SK-N-SH (cell line): Measurements from ENCODE around the gene KCNK15. TPM values are rescaled to one million over a fixed set of nuclear protein-coding genes. Genes with fewer than 3 reads are reported as not detected.

Experiments
- CTCF ChIA-PET: fragments of 300-600, 350-600 bp; formaldehyde crosslinking; extraction: SDS; loops from one replicate; lab custom pipeline; 2021; lab: Yijun Ruan, JAX
- POLR2A ChIA-PET: fragments of 350-600 bp; sonication (Branson Sonifier 250); formaldehyde crosslinking; extraction: SDS; loops from one replicate; lab custom pipeline; 2020; ENCODE audit warnings: antibody characterized with exemption, inconsistent platforms; lab: Yijun Ruan, JAX
- DNase-seq: peaks from one replicate; pipeline ENCODE4 v3.0.0; 2012
- H2AFZ ChIP-seq: fragments of 200-600 bp; sonication (generic); 2 replicates; pipeline ENCODE4 v1.8.1; 2016; ENCODE audit warnings: antibody characterized with exemption, mild to moderate bottlenecking, low read depth
- H3F3A ChIP-seq: fragments of 200-600 bp; sonication (generic); replicated peaks from 2 replicates; pipeline ENCODE3; 2016; ENCODE audit warnings: antibody characterized with exemption, mild to moderate bottlenecking; ENCODE audit not compliant: insufficient read depth
- H3K27ac ChIP-seq, 2 experiments: fragments of 200-500 bp in 1 of 2; fragments of 200-600 bp in 1 of 2; sonication (Bioruptor generic) in 1 of 2; sonication (generic), shearing (Covaris generic) in 1 of 2; 2 replicates each; pipeline versions ENCODE4 v1.5.1 to v1.6.1; 2014 to 2016; ENCODE audit warnings: low read depth in 2 of 2, inconsistent platforms in 1 of 2, low read length in 1 of 2, mild to moderate bottlenecking in 1 of 2, mixed read lengths in 1 of 2
- H3K27me3 ChIP-seq: fragments of 200-600 bp; sonication (generic), shearing (Covaris generic); 2 replicates; pipeline ENCODE4 v1.6.1; 2016; ENCODE audit warnings: mixed run types; ENCODE audit not compliant: insufficient read depth
- H3K36me3 ChIP-seq, 2 experiments: fragments of 200-500 bp in 1 of 2; fragments of 200-600 bp in 1 of 2; sonication (Bioruptor generic) in 1 of 2; sonication (generic) in 1 of 2; replicated peaks in 1 of 2; 2 replicates each; pipeline versions ENCODE3 to v1.5.1; 2014 to 2016; ENCODE audit warnings: low read length in 1 of 2, mild to moderate bottlenecking in 1 of 2; ENCODE audit not compliant: insufficient read depth in 2 of 2, control insufficient read depth in 1 of 2
- H3K4me1 ChIP-seq, 2 experiments: fragments of 200-500 bp in 1 of 2; fragments of 200-600 bp in 1 of 2; sonication (Bioruptor generic) in 1 of 2; sonication (generic), shearing (Covaris generic) in 1 of 2; 2 replicates each; pipeline versions ENCODE4 v1.5.1 to v1.6.1; 2014 to 2016; ENCODE audit warnings: low read depth in 1 of 2, low read length in 1 of 2, mixed run types in 1 of 2; ENCODE audit not compliant: insufficient read depth in 2 of 2, control insufficient read depth in 1 of 2
- H3K4me2 ChIP-seq: fragments of 200-600 bp; sonication (generic), shearing (Covaris generic); 2 replicates; pipeline ENCODE4 v1.6.1; 2017; ENCODE audit warnings: mixed run types
- H3K4me3 ChIP-seq, 2 experiments: fragments of 200-500 bp in 1 of 2; fragments of 200-600 bp in 1 of 2; sonication (Bioruptor generic) in 1 of 2; sonication (generic), shearing (Covaris generic) in 1 of 2; 2 replicates each; pipeline versions ENCODE4 v1.5.1 to v1.8.1; 2014 to 2016; ENCODE audit warnings: low read depth in 2 of 2, inconsistent platforms in 1 of 2, low read length in 1 of 2, mild to moderate bottlenecking in 1 of 2, mixed read lengths in 1 of 2, moderate library complexity in 1 of 2
- H3K79me2 ChIP-seq: fragments of 200-600 bp; sonication (generic); 2 replicates; pipeline ENCODE4 v1.8.1; 2017; ENCODE audit warnings: mild to moderate bottlenecking; ENCODE audit not compliant: insufficient read depth
- H3K9ac ChIP-seq: fragments of 200-600 bp; sonication (generic); 2 replicates; pipeline ENCODE4 v1.6.1; 2017; ENCODE audit warnings: mixed run types
- H3K9me2 ChIP-seq: fragments of 200-600 bp; sonication (generic); 2 replicates; pipeline ENCODE4 v1.6.1; 2017; ENCODE audit warnings: mixed run types
- H3K9me3 ChIP-seq: fragments of 200-600 bp; sonication (generic); 2 replicates; pipeline ENCODE4 v1.6.1; 2017; ENCODE audit warnings: mixed run types, mild to moderate bottlenecking, moderate library complexity
- H4K20me1 ChIP-seq: fragments of 200-600 bp; sonication (generic); 2 replicates; pipeline ENCODE4 v1.6.1; 2017; ENCODE audit warnings: mild to moderate bottlenecking, mixed run types; ENCODE audit not compliant: insufficient read depth
- CHD2 ChIP-seq: fragments of 150-350 bp; IDR thresholded peaks from 2 replicates; pipeline ENCODE4 v1.6.1; 2018; ENCODE audit warnings: low read length; ENCODE audit not compliant: partially characterized antibody
- EZH2phosphoT487 ChIP-seq: fragments of 200-600 bp; sonication (generic); IDR thresholded peaks from 2 replicates; pipeline ENCODE4 v1.6.1; 2017; ENCODE audit warnings: low read depth, mixed run types, mild to moderate bottlenecking, antibody characterized with exemption, moderate library complexity, borderline replicate concordance
- FOSL2 ChIP-seq: IDR thresholded peaks from 2 replicates; pipeline ENCODE4 v1.4.0; 2012; ENCODE audit warnings: low read depth, mild to moderate bottlenecking, moderate library complexity, borderline replicate concordance
- FOXJ3 ChIP-seq: sonication (generic); formaldehyde crosslinking; IDR thresholded peaks from 2 replicates; pipeline ENCODE4 v1.5.1; 2020; ENCODE audit warnings: mild to moderate bottlenecking, missing genetic modification reagents
- GABPA ChIP-seq: IDR thresholded peaks from 2 replicates; pipeline ENCODE4 v1.4.0; 2012; ENCODE audit warnings: low read depth, mild to moderate bottlenecking
- GATA2 ChIP-seq: sonication (generic); formaldehyde crosslinking; IDR thresholded peaks from 2 replicates; pipeline ENCODE4 v1.5.0; 2020; ENCODE audit warnings: mild to moderate bottlenecking, missing genetic modification reagents
- MXI1 ChIP-seq: IDR thresholded peaks from 2 replicates; pipeline ENCODE4 v1.6.1; 2012; ENCODE audit warnings: mild to moderate bottlenecking, low read depth, low read length, improper control_type of control experiment
- NFIC ChIP-seq: IDR thresholded peaks from 2 replicates; pipeline ENCODE4 v1.4.0; 2012; ENCODE audit warnings: borderline replicate concordance
- POLR2AphosphoS5 ChIP-seq: IDR thresholded peaks from 2 replicates; pipeline ENCODE4 v1.6.1; 2012; ENCODE audit warnings: low read depth, low read length
- RFX5 ChIP-seq: IDR thresholded peaks from 2 replicates; pipeline ENCODE4 v1.6.1; 2012; ENCODE audit warnings: mild to moderate bottlenecking, improper control_type of control experiment, low read length
- SIN3A ChIP-seq: IDR thresholded peaks from 2 replicates; pipeline ENCODE4 v1.6.1; 2012; ENCODE audit warnings: low read depth, mild to moderate bottlenecking, low read length, moderate library complexity, borderline replicate concordance
- TEAD4 ChIP-seq: IDR thresholded peaks from 2 replicates; pipeline ENCODE4 v1.4.0; 2012; ENCODE audit warnings: mild to moderate bottlenecking, borderline replicate concordance; ENCODE audit not compliant: insufficient read depth
- WGBS: methylation state at CpG from one replicate; pipeline ENCODE4 v1.1.6; 2017; ENCODE audit warnings: low lambda C conversion rate; 5-methylcytosine and 5-hydroxymethylcytosine counted together
- polyA plus RNA-seq, 3 experiments: library from polyadenylated mRNA; depleted of rRNA; stranded (reverse); fragments of >200 nt; gene quantifications; 2 replicates each; pipeline ENCODE4 v1.2.3, GENCODE V29; 2012
- TF ChIP-seq, protein P1 (sequence below): fragments of 150-350 bp; IDR thresholded peaks from 2 replicates; pipeline ENCODE4 v1.6.1; 2017; ENCODE audit warnings: antibody characterized with exemption, low read length, low read depth, borderline replicate concordance
- TF ChIP-seq, protein P2 (sequence below): IDR thresholded peaks from 2 replicates; pipeline ENCODE4 v1.4.0; 2012; ENCODE audit warnings: low read depth, borderline replicate concordance
- TF ChIP-seq, protein P3 (sequence below): fragments of 150-350 bp; IDR thresholded peaks from 2 replicates; pipeline ENCODE4 v1.6.1; 2016; ENCODE audit warnings: mild to moderate bottlenecking, low read depth, low read length
- TF ChIP-seq, protein P4 (sequence below): IDR thresholded peaks from 2 replicates; pipeline ENCODE4 v1.4.0; 2012; ENCODE audit warnings: low read depth
- TF ChIP-seq, protein P5 (sequence below): IDR thresholded peaks from 2 replicates; pipeline ENCODE4; 2012

The KCNK15 gene
- polyA plus RNA-seq, 1 of the 3 experiments (the other 2 are of a cell fraction) = 0.02 TPM

DNA sequence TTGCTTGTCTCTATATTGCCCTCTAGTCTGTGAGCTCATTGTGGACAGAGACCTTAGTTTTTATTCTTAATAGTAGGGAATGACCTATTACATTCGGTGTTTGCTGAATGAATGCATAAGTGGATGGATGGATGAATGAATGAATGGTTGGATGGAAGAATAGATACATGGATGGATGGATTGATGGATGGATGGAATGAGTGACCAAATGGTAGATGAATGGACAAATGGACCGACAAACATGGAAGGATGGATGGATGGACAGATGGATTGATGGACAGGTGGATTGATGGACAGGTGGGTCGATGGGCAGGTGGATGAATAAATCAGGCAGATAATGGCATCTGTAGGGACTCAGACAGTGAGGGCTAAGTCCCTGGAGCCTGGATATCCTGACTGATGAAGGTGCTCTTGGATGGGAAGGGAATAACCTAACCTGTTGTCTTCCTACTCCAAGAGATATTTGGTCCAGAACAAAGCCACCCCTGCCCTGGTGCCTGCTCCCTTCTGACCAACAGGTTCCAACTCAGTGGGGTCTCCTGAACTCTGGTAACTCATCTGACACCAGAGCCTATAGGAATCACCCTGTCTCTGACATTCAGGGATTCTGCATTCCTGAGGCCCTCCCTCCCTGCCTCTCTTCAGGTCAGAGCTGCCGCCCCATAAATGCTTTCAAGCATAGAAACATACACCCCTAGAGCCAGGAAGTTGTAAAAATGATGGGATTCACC, 40.1 kb upstream of the KCNK15 start:
- Histone ChIP-seq H3K4me2 (no peak overlapping the region), H3K9me3 (no peaks in the 10 kb centered on the region), H4K20me1 (no peaks in the 10 kb centered on the region), H3K9ac (no peak overlapping the region), H3K79me2 (no peaks in the 10 kb centered on the region), H2AFZ (no peak overlapping the region), H3K27ac (no peak overlapping the region), H3F3A (no peaks in the 10 kb centered on the region), H3K27me3 (no peaks in the 10 kb centered on the region), H3K4me1 (peaks cover 5 to 12% of the 10 kb centered on the region in 2 experiments; a peak in 2 of 4 replicates), H3K9me2 (no peaks in the 10 kb centered on the region), H3K4me3 (no peak overlapping the region), H3K36me3 (no peaks in the 10 kb centered on the region)
- WGBS = 80% methylated on average over 4 of the region's 4 CpGs
- POLR2A ChIA-PET = no interaction called here
- TF ChIP-seq, protein P1, sequence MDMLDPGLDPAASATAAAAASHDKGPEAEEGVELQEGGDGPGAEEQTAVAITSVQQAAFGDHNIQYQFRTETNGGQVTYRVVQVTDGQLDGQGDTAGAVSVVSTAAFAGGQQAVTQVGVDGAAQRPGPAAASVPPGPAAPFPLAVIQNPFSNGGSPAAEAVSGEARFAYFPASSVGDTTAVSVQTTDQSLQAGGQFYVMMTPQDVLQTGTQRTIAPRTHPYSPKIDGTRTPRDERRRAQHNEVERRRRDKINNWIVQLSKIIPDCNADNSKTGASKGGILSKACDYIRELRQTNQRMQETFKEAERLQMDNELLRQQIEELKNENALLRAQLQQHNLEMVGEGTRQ = no peak
- DNase-seq = no peak
- CTCF ChIA-PET = interaction anchor here (1.3 to 7.0 kb wide), 2 partner anchors 22 to 28 kb away, joined by 3 to 61 read pairs; no protein-coding TSS in a partner anchor

DNA sequence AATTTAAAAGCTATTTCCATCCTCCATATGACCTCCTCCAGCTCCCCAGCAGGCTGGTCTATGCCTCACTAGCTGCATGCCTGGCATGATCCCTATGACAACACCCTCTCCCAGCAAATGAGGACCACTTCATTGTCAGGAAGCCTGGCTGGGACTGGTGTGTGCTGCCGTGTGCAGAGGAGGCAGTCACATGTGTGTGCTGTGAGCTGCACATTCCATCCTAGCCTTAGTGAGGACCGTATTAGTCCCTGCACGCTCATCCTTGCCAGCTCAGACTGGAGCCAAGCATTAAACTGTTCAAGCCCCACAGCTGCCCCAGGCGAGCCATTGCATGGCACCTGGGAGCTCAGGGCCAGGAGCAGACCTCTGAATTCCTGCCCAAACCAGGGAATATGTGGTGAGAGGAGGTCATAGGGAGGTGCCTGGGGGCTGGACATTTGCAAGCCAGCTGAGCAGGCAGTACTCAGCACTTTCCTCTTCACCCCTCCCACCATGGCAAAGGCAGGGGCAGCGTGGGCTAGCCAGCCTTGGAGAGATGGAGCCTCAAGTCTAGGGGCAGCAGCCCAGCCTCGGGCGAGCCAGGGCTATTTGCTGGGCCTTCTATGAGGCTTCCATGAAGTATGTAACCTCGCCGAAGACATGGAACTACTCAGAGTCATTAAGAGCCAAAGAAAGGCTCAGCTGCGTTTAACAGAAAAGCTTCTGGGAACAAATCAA, 39.2 kb upstream of the KCNK15 start:
- no peak for DNase-seq
- Histone ChIP-seq H3K79me2 (no peaks in the 10 kb centered on the region), H3K4me2 (no peak overlapping the region), H3K36me3 (no peaks in the 10 kb centered on the region), H3K4me1 (peaks cover 5 to 10% of the 10 kb centered on the region in 2 experiments; a peak in 2 of 4 replicates), H4K20me1 (no peaks in the 10 kb centered on the region), H3K9ac (no peak overlapping the region), H3K9me2 (no peaks in the 10 kb centered on the region), H3K4me3 (no peak overlapping the region), H3K27me3 (no peaks in the 10 kb centered on the region)
- POLR2A ChIA-PET = no interaction called here
- CTCF ChIA-PET = interaction anchor here (0.8 to 7.0 kb wide), 5 partner anchors 16 to 94 kb away, joined by 3 to 61 read pairs (median 3); no protein-coding TSS in a partner anchor
- TF ChIP-seq SIN3A (no peak), TEAD4 (no peak), FOXJ3 (CRISPR knock-in tag) (no peak), GABPA (no peak), POLR2AphosphoS5 (no peak), FOSL2 (no peak), RFX5 (no peak), GATA2 (CRISPR knock-in tag) (no peak), CHD2 (no peak), EZH2phosphoT487 (no peak), NFIC (no peak), MXI1 (no peak)
- TF ChIP-seq, protein P2, sequence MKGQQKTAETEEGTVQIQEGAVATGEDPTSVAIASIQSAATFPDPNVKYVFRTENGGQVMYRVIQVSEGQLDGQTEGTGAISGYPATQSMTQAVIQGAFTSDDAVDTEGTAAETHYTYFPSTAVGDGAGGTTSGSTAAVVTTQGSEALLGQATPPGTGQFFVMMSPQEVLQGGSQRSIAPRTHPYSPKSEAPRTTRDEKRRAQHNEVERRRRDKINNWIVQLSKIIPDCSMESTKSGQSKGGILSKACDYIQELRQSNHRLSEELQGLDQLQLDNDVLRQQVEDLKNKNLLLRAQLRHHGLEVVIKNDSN = no peak
- TF ChIP-seq, protein P3, sequence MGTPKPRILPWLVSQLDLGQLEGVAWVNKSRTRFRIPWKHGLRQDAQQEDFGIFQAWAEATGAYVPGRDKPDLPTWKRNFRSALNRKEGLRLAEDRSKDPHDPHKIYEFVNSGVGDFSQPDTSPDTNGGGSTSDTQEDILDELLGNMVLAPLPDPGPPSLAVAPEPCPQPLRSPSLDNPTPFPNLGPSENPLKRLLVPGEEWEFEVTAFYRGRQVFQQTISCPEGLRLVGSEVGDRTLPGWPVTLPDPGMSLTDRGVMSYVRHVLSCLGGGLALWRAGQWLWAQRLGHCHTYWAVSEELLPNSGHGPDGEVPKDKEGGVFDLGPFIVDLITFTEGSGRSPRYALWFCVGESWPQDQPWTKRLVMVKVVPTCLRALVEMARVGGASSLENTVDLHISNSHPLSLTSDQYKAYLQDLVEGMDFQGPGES = no peak
- TF ChIP-seq, protein P4, sequence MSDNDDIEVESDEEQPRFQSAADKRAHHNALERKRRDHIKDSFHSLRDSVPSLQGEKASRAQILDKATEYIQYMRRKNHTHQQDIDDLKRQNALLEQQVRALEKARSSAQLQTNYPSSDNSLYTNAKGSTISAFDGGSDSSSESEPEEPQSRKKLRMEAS = no peak
- TF ChIP-seq, protein P5, sequence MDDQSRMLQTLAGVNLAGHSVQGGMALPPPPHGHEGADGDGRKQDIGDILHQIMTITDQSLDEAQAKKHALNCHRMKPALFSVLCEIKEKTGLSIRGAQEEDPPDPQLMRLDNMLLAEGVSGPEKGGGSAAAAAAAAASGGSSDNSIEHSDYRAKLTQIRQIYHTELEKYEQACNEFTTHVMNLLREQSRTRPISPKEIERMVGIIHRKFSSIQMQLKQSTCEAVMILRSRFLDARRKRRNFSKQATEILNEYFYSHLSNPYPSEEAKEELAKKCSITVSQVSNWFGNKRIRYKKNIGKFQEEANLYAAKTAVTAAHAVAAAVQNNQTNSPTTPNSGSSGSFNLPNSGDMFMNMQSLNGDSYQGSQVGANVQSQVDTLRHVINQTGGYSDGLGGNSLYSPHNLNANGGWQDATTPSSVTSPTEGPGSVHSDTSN = no peak
- TF ChIP-seq, all 33 proteins: peak for 0
- no peaks in the 10 kb centered on the region for H3K9me3 ChIP-seq
- H2AFZ ChIP-seq = no peak overlapping the region
- 66% methylated on average over 6 of the region's 10 CpGs for WGBS
- no peaks in the 10 kb centered on the region for H3F3A ChIP-seq
- H3K27ac ChIP-seq = no peak overlapping the region; a peak in 1 of 4 replicates
